Pancreas (tissue), 10 donors: ENCODE data around the gene ZBP1. TPM values are rescaled to one million over a fixed set of nuclear protein-coding genes. Genes with fewer than 3 reads are reported as not detected.

ENCODE experiments used
- ATAC-seq, 4 donors: fragments of 200-7000 bp; cut with Tn5 transposase; one replicate each; pipeline versions ENCODE4 v1.8.0 to v1.9.1; 2020; ENCODE audit warnings: mild to moderate bottlenecking in 4 of 4, moderate library complexity in 4 of 4
- DNase-seq, 6 donors: peaks; one replicate each; pipeline ENCODE4 v3.0.0-alpha.2; 2020
- FAIRE-seq: peaks from 2 replicates; lab custom pipeline; 2012; peaks lifted over from hg19 to GRCh38; lab: Jason Lieb, UNC
- H3K27ac ChIP-seq, 4 donors: fragments of 200-600 bp; sonication (generic); 1 replicate in 3 of 4; 2 replicates in 1 of 4; pipeline versions ENCODE4 v1.5.0 to v1.8.0; 2020
- H3K27me3 ChIP-seq, 4 donors: fragments of 200-600 bp; one replicate each; pipeline ENCODE4 v1.8.0; 2021
- H3K36me3 ChIP-seq, 3 donors: fragments of 200-600 bp; sonication (generic) in 1 of 3; one replicate each; pipeline versions ENCODE4 v1.5.0 to v1.8.0; 2020 to 2021
- H3K4me1 ChIP-seq, 3 donors: fragments of 200-600 bp; one replicate each; pipeline ENCODE4 v1.8.0; 2021
- H3K4me3 ChIP-seq, 4 donors: fragments of 200-600 bp; sonication (generic) in 2 of 4; one replicate each; pipeline versions ENCODE4 v1.5.0 to v1.8.0; 2020 to 2021
- H3K9me3 ChIP-seq, 4 donors: fragments of 200-600 bp; one replicate each; pipeline ENCODE4 v1.8.0; 2021
- CTCF ChIP-seq, 4 donors: fragments of 200-600 bp; sonication (generic) in 3 of 4; IDR thresholded peaks; one replicate each; pipeline versions ENCODE4 v1.5.0 to v1.8.0; 2021; ENCODE audit warnings: antibody characterized with exemption in 4 of 4
- WGBS, 2 donors: extraction: QIAGEN DNeasy Blood & Tissue Kit; methylation state at CpG; one replicate each; pipeline ENCODE4 v1.1.7; 2013; 5-methylcytosine and 5-hydroxymethylcytosine counted together
- intact Hi-C, 3 donors: fragments of 100-400 bp; cut with DNase I; formaldehyde crosslinking; loops; one replicate each; pipeline versions ENCODE4 v1.11.1 to v1.14.2; 2022
- polyA plus RNA-seq, 2 donors: library from polyadenylated mRNA; stranded (reverse); fragments of 200-250 nt; gene quantifications; one replicate each; pipeline ENCODE4 v1.2.3, GENCODE V29; 2013
- total RNA-seq, 6 donors: library from RNA; stranded (reverse); fragmentation: NEBNext Ultra II Directional in 4 of 6; extraction: Animal tissue kit (Norgen Biotek cat#: 25700) in 4 of 6; gene quantifications; one replicate each; pipeline versions ENCODE4 v1.2.1 to v1.2.4, GENCODE V29; 2021 to 2023
- donor health status: healthy with polysubstance abuse.
- donor health status: DM: no; HTN: no; CAD: no; lungs with moderate emphysema.
- donor health status: DM: no; HTN: no; CAD: no.
- donor health status: control.
- donor health status: control.
- donor health status: Bipolar disorder and iron deficiency.
- donor health status: DM: yes; HTN: yes; CAD: no.
- donor health status: DM: no; HTN: no; CAD: no.
- donor health status: DM: no; HTN: no; CAD: no.
- donor health status: DM: yes; HTN: yes; CAD: no.

Gene ZBP1
- total and polyA plus RNA-seq, 8 donors: 0.09 to 0.90 (median 0.17) TPM; not detected in 3

DNA sequence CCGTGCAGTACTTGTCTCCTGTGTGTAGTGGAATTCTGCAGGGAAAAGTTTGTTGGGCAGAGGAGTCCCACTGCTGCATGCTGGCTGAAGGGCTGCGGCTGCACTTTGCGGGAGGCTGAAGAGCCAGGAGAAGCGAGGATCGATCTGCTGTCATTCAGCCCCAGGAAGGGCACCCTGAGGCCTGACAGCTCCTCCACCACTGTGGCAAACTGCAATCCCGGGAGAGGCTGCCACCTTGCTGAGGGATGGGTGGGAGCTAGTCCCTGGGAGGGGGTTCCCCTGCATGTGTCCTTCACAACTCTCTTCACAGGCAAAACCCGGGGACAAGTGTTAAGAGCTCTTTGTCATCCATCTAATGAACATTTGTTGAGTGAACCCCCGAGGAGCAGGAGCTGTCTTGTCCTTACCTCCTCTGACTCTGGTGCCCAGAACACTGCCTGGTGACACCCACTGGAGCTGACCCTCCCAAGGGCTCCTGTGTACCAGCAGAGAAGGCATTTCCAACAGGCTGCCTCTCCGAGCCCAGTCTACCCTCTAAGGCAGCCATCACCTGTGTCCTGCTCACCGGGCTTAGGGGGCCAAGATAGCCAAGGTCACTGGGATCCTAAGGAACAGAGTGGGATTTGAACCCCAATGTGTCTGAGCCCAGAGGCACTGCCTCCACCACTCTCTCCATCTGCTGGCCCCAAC, 41.6 kb downstream of the ZBP1 start:
- H3K27me3 ChIP-seq: peaks cover 0 to 5% (median 0%) of the 10 kb centered on the region in 4 donors
- WGBS, 2 donors: 47 to 58% methylated on average over 10 of the region's 10 CpGs
- no peak for TF ChIP-seq CTCF (IDR thresholded peaks at IDR 0.05)
- no peak for FAIRE-seq
- ATAC-seq: no peak
- H3K4me1 ChIP-seq: no peaks in the 10 kb centered on the region
- intact Hi-C loops: no loop called here
- H3K36me3 ChIP-seq: no peaks in the 10 kb centered on the region
- no peaks in the 10 kb centered on the region for H3K9me3 ChIP-seq
- no peak for DNase-seq
- H3K27ac ChIP-seq: no peak overlapping the region
- no peak overlapping the region for H3K4me3 ChIP-seq

GRCh38 chr20:57577679-57578475, 42.3 kb downstream of the ZBP1 start:
- TF ChIP-seq CTCF (IDR thresholded peaks at IDR 0.05): no peak
- ATAC-seq (no peak), FAIRE-seq (no peak), DNase-seq (no peak)
- intact Hi-C loops: no loop called here
- no peaks in the 10 kb centered on the region for H3K4me1 ChIP-seq
- H3K9me3 ChIP-seq: no peaks in the 10 kb centered on the region
- no peak overlapping the region for H3K27ac ChIP-seq
- H3K27me3 ChIP-seq: peaks cover 0 to 5% (median 0%) of the 10 kb centered on the region in 4 donors
- H3K4me3 ChIP-seq: no peak overlapping the region
- WGBS, 2 donors: 55 to 66% methylated on average over 10 of the region's 10 CpGs
- no peaks in the 10 kb centered on the region for H3K36me3 ChIP-seq

- FAIRE-seq: no peak
- DNase-seq: no peak
- Histone ChIP-seq H3K27me3 (peaks cover 0 to 5% (median 0%) of the 10 kb centered on the region in 4 donors), H3K4me3 (no peak overlapping the region), H3K36me3 (no peaks in the 10 kb centered on the region), H3K4me1 (no peaks in the 10 kb centered on the region), H3K9me3 (no peaks in the 10 kb centered on the region), H3K27ac (no peak overlapping the region)
- ATAC-seq: no peak
- 38 to 44% methylated on average over 6 of the region's 6 CpGs for WGBS, 2 donors
- TF ChIP-seq CTCF (IDR thresholded peaks at IDR 0.05): no peak
- intact Hi-C loops: no loop called here
These were observed 43.3 kb downstream of the ZBP1 start for GRCh38 chr20:57576617-57577550.

GRCh38 chr20:57576002-57576401, 44.2 kb downstream of the ZBP1 start:
- intact Hi-C loops: no loop called here
- DNase-seq (no peak), ATAC-seq (no peak), FAIRE-seq (no peak)
- WGBS, 2 donors: 55 to 56% methylated on average over 2 of the region's 2 CpGs
- no peaks in the 10 kb centered on the region for H3K36me3 ChIP-seq
- no peak overlapping the region for H3K4me3 ChIP-seq
- H3K27me3 ChIP-seq: peaks cover 0 to 5% (median 0%) of the 10 kb centered on the region in 4 donors
- TF ChIP-seq CTCF (IDR thresholded peaks at IDR 0.05): no peak
- H3K9me3 ChIP-seq: no peaks in the 10 kb centered on the region
- no peaks in the 10 kb centered on the region for H3K4me1 ChIP-seq
- H3K27ac ChIP-seq: no peak overlapping the region
